Breast epithelium (tissue), 4 donors: Measurements from ENCODE around the gene PALLD. TPM values are rescaled to one million over a fixed set of nuclear protein-coding genes. Genes with fewer than 3 reads are reported as not detected.

Source experiments
- DNase-seq, 2 donors: peaks; one replicate each; pipeline ENCODE4 v3.0.0-alpha.2; 2019; ENCODE audit warnings: low spot score in 2 of 2
- H3K27ac ChIP-seq, 2 donors: fragments of 200-600 bp; sonication (generic) in 1 of 2; one replicate each; pipeline ENCODE4 v1.5.1; 2016 to 2019; ENCODE audit warnings: mild to moderate bottlenecking in 1 of 2
- H3K27me3 ChIP-seq, 2 donors: fragments of 200-600 bp; sonication (generic) in 1 of 2; one replicate each; pipeline versions ENCODE4 v1.5.1 to v1.6.0; 2017 to 2019; ENCODE audit warnings: control low read depth in 1 of 2, mild to moderate bottlenecking in 1 of 2
- H3K36me3 ChIP-seq: fragments of 200-600 bp; one replicate; pipeline ENCODE4 v1.5.1; 2019
- H3K4me1 ChIP-seq, 2 donors: fragments of 200-600 bp; sonication (generic); one replicate each; pipeline ENCODE4 v1.5.1; 2016 to 2019; ENCODE audit warnings: control low read depth in 1 of 2
- H3K4me3 ChIP-seq, 3 donors: fragments of 200-600 bp; sonication (generic); 1 replicate in 2 of 3; 2 replicates in 1 of 3; pipeline ENCODE4 v1.5.1; 2016 to 2019; ENCODE audit warnings: mild to moderate bottlenecking in 3 of 3, moderate library complexity in 2 of 3
- H3K9me3 ChIP-seq, 2 donors: fragments of 200-600 bp; sonication (generic) in 1 of 2; one replicate each; pipeline ENCODE4 v1.5.1; 2016 to 2019; ENCODE audit warnings: control low read depth in 1 of 2
- CTCF ChIP-seq, 3 donors: fragments of 450-650 bp; IDR thresholded peaks; one replicate each; pipeline ENCODE4 v1.5.1; 2016 to 2017; ENCODE audit warnings: antibody characterized with exemption in 3 of 3, mild to moderate bottlenecking in 3 of 3, moderate library complexity in 3 of 3
- POLR2A ChIP-seq: fragments of 450-650 bp; IDR thresholded peaks from one replicate; pipeline ENCODE4 v1.6.1; 2016; ENCODE audit warnings: antibody characterized with exemption, mild to moderate bottlenecking, moderate library complexity
- POLR2AphosphoS5 ChIP-seq, 3 donors: sonication (generic); formaldehyde crosslinking; IDR thresholded peaks; one replicate each; pipeline ENCODE4 v1.6.1; 2017; ENCODE audit warnings: antibody characterized with exemption in 3 of 3
- intact Hi-C: fragments of 100-400 bp; cut with DNase I; formaldehyde crosslinking; loops from one replicate; pipeline ENCODE4 v1.15.1; 2023; ENCODE audit warnings: low total_unique reads
- total RNA-seq, 3 donors: library from RNA; depleted of rRNA; stranded (reverse); fragments of >200 nt; gene quantifications; one replicate each; pipeline ENCODE4 v1.1.0, GENCODE V29; 2016

PALLD gene
- total RNA-seq, 3 donors from 2014 or later, result 96.0 to 186 (median 174) TPM

GRCh38 chr4:168557658-168558057 lies 60.8 kb downstream of the PALLD start:
- no peaks in the 10 kb centered on the region for H3K36me3 ChIP-seq
- H3K4me1 ChIP-seq, result no peaks in the 10 kb centered on the region
- no peak for DNase-seq
- no peak overlapping the region for H3K27ac ChIP-seq
- intact Hi-C loops, result no loop called here
- no peaks in the 10 kb centered on the region for H3K9me3 ChIP-seq
- no peak overlapping the region for H3K4me3 ChIP-seq
- no peak for TF ChIP-seq POLR2AphosphoS5 (IDR thresholded peaks at IDR 0.05)
- no peak for TF ChIP-seq POLR2A
- no peaks in the 10 kb centered on the region for H3K27me3 ChIP-seq

GRCh38 chr4:168558599-168558998 lies 61.7 kb downstream of the PALLD start:
- Histone ChIP-seq H3K27ac (no peak overlapping the region), H3K4me3 (no peak overlapping the region), H3K4me1 (no peaks in the 10 kb centered on the region), H3K9me3 (no peaks in the 10 kb centered on the region), H3K27me3 (no peaks in the 10 kb centered on the region), H3K36me3 (no peaks in the 10 kb centered on the region)
- no peak for DNase-seq
- no peak for TF ChIP-seq POLR2A
- no peak for TF ChIP-seq POLR2AphosphoS5 (IDR thresholded peaks at IDR 0.05)
- TF ChIP-seq CTCF (IDR thresholded peaks at IDR 0.05), result no peak
- intact Hi-C loops, result no loop called here

- TF ChIP-seq POLR2AphosphoS5 (IDR thresholded peaks at IDR 0.05), result no peak
- TF ChIP-seq POLR2A, result no peak
- TF ChIP-seq CTCF (IDR thresholded peaks at IDR 0.05), result no peak
- no peaks in the 10 kb centered on the region for H3K36me3 ChIP-seq
- no peaks in the 10 kb centered on the region for H3K27me3 ChIP-seq
- peak in 1 of 2 donors; percentile 29 for DNase-seq
- peak overlapping the region; percentile 39 to 62 for H3K27ac ChIP-seq
- H3K4me3 ChIP-seq, result no peak overlapping the region
- intact Hi-C loops, result no loop called here
- no peaks in the 10 kb centered on the region for H3K9me3 ChIP-seq
- no peaks in the 10 kb centered on the region for H3K4me1 ChIP-seq
These were observed 63.6 kb downstream of the PALLD start for GRCh38 chr4:168560184-168561180.

GRCh38 chr4:168562041-168562571 lies 65.3 kb downstream of the PALLD start:
- TF ChIP-seq CTCF (IDR thresholded peaks at IDR 0.05), result no peak
- no peak for TF ChIP-seq POLR2AphosphoS5 (IDR thresholded peaks at IDR 0.05)
- no peak for TF ChIP-seq POLR2A
- DNase-seq, result no peak
- intact Hi-C loops, result no loop called here
- Histone ChIP-seq H3K27me3 (no peaks in the 10 kb centered on the region), H3K27ac (no peak overlapping the region), H3K9me3 (no peaks in the 10 kb centered on the region), H3K4me3 (no peak overlapping the region), H3K4me1 (no peaks in the 10 kb centered on the region), H3K36me3 (no peaks in the 10 kb centered on the region)

- Histone ChIP-seq H3K27me3 (no peaks in the 10 kb centered on the region), H3K27ac (no peak overlapping the region), H3K4me3 (no peak overlapping the region), H3K36me3 (no peaks in the 10 kb centered on the region), H3K9me3 (no peaks in the 10 kb centered on the region), H3K4me1 (no peaks in the 10 kb centered on the region)
- intact Hi-C loops, result no loop called here
- no peak for TF ChIP-seq CTCF (IDR thresholded peaks at IDR 0.05)
- TF ChIP-seq POLR2AphosphoS5 (IDR thresholded peaks at IDR 0.05), result no peak
- TF ChIP-seq POLR2A, result no peak
- DNase-seq, result no peak
These were observed 67.2 kb downstream of the PALLD start for GRCh38 chr4:168564023-168564422.
